Epithelial cell of prostate (primary cell): Measurements from ENCODE around the gene COPS2.
"Not testable (repeated sequence)": the region's sequence is repeated elsewhere in the genome, so short reads cannot be mapped to it uniquely, and the experiment has no call there.

Experiments
- DNase-seq: peaks from one replicate; pipeline ENCODE4 v3.0.0-alpha.2; 2011; ENCODE audit warnings: low read depth, low spot score
- H3K27ac ChIP-seq: fragments of 450-650 bp; 2 replicates; pipeline ENCODE4 v1.5.1; 2017; ENCODE audit warnings: mild to moderate bottlenecking

Gene COPS2

DNA sequence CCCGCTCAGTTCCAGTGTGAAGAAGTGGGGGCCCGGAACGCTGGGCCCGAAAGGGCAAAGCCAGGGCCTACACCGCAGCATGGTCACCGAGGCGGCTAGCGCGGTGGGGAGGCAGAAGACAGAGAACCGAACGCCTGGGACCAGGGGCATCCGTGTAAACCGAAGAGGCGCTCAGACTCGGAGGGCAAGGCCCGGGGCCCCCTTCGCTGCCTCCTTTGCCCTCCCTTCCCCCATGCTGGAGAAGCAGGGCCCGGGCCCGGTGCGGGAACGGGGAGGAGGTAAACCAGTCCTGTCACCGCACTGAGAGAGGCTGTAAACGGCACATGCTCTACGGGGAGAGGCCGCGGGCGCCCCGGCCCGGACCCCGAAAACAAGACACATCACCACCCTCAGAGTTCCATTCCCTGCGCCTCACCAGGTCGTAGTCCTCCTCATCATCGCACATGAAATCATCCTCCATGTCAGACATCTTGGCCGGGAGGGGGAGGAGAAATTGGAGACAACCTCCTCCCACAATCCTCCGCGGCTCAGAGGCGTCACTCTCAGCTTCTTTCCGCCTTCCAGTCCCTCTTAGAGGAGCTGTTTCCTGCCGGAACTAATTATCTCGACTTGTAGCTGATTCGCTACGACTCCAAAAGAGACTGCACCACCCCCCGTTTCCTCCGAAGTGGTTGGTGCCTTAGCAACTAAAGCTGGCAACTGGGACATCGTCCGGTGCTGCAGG is at the start of gene COPS2:
COPS2 (minus strand) TSS at position 490 of the 724 bp plus-strand sequence; CDS start at position 469, 21 bp downstream.
- peak within 1 kb of the TSS; percentile 63 for H3K27ac ChIP-seq
- DNase-seq = peak; percentile 93

DNA sequence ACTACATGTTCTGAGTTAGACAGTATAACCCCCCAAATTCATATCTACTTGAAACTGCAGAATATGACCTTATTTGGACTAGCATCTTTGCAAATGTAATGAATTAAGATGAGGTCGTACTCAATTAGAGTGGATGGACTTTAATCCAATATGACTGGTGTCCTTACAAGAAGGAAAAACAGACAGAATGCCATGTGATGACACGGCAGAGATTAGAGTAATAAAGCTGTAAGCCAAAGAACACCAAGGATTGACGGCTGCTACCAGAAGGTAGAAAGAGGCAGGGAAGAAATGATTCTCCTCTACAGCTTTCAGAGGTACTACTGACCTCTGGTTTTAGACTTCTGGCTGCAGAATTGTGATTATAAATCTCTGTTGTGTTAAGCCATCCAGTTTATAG is 44.9 kb upstream of the COPS2 start:
- H3K27ac ChIP-seq = no peak overlapping the region
- no peak for DNase-seq

DNA sequence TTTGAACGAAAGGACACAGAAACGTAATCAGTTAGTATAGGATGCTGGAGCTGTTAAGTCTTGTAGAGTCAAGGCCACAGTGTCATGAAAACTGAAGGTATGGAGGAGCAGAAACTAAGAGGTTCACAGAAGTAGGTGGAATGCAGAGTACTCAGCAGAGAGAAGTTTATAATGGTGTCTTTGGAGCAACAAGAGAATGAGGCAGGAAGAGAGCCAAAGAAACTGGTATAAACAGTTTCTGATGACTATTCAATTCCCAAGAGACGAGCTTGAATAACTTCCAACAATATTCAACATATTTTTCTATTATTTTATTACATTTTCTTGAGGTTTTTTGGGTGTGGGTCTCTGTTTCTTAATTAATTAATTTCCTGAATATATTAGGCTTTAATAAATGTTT is 44.3 kb upstream of the COPS2 start:
- DNase-seq = no peak
- no peak overlapping the region for H3K27ac ChIP-seq

DNA sequence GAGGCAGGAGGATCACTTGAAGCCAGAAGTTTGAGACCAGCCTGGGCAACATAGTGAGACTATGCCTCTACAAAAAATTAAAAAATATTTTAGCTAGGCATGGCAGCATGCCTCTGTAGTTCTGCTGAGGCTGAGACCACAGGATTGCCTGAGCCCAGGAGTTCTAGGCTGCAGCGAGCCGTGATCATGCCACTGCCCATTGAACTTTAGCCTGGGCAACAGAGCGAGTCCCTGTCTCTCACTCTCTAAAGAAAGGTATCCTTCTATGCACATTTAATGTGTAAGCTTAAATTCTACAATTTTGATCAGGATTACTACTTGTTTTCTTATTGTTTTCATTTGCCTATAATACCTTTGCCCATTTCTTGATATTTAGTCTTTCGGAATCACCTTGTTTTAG is 41.5 kb upstream of the COPS2 start:
- H3K27ac ChIP-seq = no peak overlapping the region
- DNase-seq = no peak

DNA sequence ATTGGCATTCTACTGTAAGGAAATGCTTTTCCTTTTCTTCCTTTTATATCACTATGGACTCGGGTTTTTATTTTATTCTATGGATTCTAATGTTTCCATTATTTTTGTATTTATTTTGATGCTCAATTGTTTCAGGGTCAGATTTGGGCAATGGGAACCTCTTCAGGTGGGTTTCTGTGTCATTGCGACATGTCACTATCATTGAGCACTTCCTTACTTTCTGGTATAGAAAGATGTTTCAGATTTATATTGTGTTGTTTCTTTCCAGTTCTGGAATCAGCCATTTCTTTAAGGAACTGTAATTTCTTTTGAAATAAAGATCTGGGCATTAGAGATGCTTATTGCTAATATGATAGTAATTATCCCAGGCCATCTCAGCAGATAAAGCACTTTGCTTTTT is 36.5 kb upstream of the COPS2 start:
- no peak for DNase-seq
- H3K27ac ChIP-seq = no peak overlapping the region

DNA sequence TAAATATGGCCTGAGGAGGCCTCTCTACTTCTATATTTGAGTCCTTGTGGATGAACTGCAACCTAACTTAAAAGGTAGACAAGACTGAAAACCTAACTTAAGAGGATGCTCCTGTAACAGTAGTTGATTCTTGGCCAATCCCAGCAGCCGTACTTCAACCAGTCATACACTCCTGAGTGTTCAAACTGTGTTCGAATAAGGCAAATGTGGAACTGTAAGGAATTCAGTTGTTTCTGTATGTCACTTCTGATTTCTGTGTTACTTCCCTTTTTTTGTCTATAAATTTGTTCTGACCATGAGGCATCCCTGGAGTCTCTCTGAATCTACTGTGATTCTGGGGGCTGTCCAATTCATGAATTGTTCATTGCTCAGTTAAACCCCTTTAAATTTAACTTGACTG is 35.2 kb upstream of the COPS2 start:
- no peak overlapping the region for H3K27ac ChIP-seq
- DNase-seq = no peak

DNA sequence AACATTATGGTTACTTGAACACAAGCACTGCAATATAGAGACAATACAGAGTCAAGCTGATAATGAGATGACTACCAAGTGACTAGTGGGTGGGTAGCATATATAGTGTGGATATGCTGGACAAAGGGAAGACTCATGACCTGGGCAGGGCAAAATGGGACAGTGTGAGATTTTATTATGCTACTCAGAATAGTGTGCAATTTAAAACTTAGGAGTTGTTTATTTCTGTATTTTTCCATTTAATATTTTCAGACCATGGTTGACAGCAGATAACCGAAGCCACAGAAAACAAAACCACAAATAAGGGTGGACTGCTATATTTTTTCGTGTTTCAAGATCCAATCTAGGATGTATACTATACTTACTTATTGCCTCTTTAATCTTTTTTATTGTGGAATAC is 34.2 kb upstream of the COPS2 start:
- no peak overlapping the region for H3K27ac ChIP-seq
- no peak for DNase-seq

DNA sequence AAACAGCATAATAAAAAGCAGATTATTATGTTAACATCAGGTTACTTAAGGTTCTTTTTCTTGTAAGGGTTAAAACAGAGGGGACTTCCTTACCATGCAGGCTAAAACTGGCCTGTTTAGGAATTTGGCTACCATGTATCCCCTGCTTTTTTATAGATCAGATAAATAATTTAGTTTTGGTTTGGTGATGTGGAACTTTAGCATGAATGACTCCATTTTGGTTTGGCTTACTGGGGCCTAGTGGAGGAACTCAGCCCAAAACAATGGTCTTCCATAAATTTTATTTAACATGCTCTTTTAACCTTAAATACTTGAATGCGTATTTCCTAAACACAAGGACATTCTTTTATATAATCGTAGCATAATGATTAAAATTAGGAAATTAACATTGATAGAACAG is 33.5 kb upstream of the COPS2 start:
- DNase-seq = no peak
- H3K27ac ChIP-seq = no peak overlapping the region

DNA sequence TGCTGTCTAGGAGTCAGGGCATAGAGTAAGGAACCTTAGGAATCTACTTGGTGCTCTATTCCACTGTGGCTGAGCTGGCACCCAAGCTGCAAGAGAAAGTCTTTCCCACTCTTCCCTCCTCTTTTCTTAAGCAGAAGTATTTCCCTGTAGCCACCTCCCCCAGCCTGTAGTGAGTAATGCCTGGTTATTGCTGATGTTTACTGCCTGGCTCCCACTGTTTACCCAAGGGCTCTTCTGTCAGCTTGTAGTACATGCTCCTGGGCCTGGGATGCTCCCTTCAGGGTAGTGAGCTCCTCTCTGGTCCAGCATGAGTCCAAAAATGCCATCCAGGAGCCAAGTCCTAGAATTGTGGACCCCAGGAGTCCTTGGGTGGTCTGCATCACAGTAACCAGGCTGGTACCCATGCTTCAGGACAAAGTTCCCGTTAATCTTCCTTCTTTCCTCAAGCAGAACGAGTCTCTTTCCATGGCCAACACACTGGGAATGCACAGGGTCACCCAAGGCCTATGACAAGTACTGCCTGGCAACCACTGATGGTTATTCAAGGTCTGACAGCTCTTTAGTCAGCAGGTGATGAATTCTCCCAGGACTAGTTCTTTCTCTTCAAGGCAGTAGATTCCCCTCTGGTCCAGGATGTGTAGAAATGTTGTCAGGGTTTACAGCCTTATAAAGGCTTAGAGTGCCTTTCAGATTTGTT is 32.3 kb upstream of the COPS2 start:
- DNase-seq = peak; percentile 10
- no peak overlapping the region for H3K27ac ChIP-seq

DNA sequence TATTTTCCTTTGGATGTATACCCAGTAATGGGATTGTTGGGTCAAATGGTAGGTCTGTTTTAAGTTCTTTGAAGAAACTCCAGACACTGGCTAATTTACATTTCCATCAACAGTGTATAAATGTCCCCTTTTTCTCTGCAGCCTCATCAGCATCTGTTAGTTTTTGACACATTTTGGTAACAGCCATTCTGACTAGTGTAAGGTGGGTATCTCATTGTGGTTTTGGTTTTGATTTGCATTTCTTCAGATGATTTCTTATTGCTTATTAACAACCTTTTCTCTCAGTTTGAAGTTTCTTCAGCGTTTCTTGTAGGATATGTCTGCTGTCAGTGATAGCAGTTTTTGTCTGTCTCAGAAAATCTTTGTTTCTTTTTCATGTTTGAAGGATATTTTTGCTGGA is 30.1 kb upstream of the COPS2 start:
- no peak for DNase-seq
- H3K27ac ChIP-seq = no peak overlapping the region

DNA sequence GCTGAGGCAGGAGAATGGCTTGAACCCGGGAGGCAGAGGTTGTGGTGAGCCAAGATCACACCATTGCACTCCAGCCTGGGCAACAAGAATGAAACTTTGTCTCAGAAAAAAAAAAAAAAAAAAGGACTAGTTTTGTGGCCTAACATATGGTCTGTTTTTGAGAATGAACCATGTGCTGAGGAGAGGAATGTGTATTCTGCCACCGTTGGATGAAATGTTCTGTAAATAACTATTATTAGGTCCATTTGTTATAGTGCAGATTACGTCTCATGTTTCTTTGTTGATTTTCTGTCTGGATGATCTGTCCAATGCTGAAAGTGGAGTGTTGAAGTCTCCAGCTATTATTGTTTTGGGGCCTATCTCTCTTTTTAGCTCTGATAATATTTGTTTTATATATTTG is 28.3 kb upstream of the COPS2 start:
- DNase-seq, H3K27ac ChIP-seq: not testable (repeated sequence)

DNA sequence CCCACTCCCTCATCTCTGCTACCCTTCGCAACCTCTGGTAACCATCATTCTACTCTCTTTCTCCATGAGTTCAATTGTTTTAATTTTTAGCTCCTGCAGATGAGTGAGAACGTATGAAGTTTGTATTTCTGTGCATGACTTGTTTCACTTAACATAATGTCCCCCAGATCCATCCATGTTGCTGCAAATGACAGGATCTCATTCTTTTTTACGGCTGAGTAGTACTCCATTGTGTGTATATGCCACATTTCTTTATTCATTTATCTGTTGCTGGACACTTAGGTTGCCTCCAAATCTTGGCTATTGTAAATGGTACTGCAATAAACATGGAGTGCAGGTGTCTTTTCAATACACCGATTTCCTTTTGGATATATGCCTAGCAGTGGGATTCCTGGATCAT is 26.7 kb upstream of the COPS2 start:
- no peak overlapping the region for H3K27ac ChIP-seq
- DNase-seq = no peak

DNA sequence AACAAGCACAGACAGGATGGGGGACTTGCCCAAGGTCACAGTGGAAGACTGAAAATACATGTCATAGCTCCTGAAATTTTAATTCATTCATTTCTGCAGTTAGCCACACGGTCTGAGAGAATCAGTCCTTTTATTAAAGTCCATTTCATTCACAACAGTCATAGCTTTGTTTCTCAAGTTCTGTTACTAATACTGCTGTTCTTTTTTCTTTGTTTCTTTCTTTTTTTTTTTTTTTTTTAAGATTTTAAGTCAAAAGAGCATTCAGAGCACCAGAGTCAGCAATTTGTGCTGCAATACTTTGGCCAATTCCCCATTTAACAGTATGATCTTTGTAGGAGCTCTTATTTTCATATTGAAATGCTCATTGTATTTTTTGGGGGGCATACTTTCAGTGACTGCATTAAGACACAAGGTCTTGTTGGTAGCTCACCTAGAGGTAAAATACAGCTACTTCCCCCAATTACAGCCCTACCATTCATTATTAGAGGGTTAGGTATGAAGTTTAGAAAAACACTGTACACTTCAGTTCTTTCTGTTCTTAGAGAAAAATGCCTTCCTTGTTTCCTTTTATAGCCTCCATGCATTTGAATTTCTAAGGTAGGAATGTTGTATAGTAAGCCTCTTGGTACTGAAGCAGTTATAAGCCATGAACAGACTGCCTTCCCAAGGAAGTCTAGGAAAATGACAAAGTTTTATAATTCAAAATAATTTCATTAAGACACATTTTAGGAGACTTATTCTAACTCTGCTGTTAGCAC is 24.2 kb upstream of the COPS2 start:
- H3K27ac ChIP-seq = no peak overlapping the region

DNA sequence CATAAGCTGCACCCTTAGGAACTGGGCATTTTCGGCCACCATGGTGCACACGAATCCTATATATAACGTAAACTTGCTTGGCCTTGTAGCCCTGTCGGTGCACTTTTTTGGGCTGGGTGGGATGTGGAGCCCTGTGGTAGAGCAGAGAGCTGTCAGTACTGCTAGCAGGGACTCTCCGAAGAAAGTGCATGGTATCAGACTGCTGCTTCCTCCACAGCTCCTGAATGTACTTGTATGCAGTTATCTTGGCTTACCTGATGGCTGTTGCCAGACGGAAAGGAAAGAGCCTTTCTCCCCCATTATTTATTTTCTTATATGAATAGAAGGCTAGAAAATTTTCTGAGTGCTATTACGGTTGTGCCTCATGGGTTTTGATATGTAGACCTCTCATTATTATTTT is 23.1 kb upstream of the COPS2 start:
- H3K27ac ChIP-seq = no peak overlapping the region
- DNase-seq = no peak

More for the DNA sequence above, 24.2 kb upstream of the COPS2 start:
- no peak for DNase-seq

DNA sequence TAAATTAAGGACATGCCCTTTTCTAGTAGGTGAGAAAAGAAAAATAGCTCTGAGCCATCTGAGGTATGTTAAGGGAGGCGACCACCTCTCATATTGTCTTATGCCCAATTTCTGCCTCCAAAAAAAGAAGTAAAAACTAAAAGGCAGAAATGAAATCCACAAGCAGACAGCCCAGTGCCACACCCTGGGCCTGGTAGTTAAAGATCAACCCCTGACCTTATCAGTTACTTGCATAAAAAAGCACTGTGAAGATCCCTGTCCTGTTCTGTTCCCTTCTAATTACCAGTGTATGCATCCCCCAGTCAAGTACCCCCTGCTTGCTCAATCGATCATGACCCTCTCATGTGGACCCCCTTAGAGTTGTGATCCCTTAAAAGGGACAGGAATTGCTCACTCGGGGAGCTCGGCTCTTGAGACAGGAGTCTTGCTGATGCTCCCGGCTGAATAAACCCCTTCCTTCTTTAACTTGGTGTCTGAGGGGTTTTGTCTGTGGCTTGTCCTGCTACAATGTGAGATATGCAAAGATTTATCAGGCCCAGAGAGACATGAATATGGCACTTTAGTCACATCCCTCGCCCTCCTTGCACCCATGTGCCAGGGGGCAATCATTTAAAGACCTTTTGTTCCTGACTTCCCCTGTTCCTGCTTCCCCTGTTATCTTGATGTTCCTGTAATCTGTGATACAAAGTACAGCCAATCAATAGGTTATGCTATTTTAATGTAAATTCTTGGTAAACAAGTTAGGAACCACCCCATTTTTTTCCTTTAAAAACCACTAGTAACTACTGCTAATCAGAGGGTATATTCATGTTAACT is 20.4 kb upstream of the COPS2 start:
- not testable (repeated sequence) for H3K27ac ChIP-seq, DNase-seq

DNA sequence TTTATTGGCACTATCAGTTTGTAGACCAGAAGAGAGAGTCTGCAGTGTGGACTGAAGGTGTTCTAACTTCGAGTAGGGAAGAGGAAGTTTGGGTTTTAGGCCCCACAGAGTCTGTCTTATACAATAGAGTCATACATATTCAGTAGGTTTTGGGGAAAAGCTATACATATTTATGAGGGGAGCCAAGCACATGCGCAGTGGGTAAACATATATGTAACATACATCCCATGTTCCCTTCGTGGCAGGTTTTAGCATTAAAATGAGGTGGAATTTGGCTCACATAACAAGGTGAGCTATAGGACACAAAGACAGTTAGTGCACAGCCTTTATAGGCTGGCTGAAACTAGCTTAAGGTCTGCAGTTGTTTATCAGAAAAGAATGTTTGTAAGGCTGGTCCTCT is 19.5 kb upstream of the COPS2 start:
- no peak for DNase-seq
- H3K27ac ChIP-seq = no peak overlapping the region

DNA sequence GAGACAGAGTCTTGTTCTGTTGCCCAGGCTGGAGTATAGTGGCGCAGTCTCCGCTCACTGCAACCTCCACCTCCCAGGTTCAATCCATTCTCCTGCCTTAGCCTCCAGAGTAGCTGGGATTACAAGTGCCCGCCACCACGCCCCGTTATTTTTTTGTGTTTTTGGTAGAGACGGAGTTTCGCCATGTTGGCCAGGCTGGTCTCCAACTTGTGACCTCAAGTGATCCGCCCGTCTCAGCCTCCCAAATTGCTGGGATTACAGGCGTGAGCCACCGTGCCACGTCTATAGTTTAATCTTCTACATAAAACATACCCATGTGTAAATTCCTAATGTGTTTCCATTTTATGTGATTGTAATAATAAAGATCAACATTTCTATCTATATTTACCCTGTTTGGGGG is 16.4 kb upstream of the COPS2 start:
- no peak overlapping the region for H3K27ac ChIP-seq
- no peak for DNase-seq

DNA sequence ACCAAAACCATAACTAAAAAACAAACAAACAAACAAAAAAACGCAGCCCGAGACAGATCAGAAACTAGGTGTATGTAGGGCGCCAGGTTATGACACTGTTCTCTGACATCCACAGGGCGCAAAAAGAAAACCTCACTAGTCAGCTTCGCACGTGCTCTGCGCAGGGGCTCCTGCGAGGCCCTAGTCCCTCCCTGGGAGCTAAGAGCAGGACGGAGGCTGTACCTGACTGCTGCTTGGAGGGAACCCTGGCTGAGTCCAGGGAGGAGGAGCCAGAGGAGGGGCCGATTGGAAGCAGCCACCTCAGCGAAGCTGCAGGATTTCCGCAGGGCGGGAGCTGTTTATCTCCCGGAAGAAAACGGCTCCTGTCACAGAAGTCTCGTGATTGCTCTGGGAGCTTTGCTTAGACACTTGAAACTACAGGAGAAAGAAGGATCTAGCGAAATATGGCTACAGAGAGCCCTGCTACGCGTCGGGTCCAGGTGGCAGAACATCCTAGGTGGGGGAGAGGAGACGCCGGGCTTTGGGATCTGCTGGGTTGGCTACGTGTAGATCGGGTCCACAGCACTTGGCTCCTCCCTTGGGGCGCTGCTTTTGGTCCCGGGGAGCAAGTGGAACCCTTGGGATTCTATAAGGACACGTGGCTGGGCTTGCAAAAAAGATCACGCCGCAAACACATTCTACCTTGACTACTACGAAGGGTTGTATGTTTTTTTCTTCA is 14.6 kb upstream of the COPS2 start, which contains the start of gene GALK2:
GALK2 (plus strand) TSS at position 368 of the 718 bp plus-strand sequence; CDS start at position 444, 76 bp downstream.
- peak within 1 kb of the TSS; percentile 71 for H3K27ac ChIP-seq
- DNase-seq = peak; percentile 40

DNA sequence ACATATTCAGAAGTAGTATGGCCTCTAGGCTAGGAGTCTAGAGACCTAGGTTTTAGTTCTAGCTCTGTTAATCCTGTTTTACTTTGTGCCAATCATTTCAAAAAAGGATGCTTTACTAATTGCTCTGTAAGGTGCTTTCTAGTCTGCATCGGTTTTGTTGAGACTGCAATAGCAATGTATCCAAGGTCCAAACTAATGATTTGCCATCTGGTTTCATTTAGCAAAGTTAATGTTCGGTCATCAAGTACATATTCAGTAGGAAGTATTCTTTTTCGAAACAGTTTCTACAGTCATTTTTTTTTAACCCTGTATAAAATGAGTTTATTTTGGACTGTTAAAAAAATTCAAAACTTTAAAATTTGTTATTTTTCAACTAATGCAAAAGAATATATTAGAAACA is 12.6 kb upstream of the COPS2 start:
- no peak overlapping the region for H3K27ac ChIP-seq

DNA sequence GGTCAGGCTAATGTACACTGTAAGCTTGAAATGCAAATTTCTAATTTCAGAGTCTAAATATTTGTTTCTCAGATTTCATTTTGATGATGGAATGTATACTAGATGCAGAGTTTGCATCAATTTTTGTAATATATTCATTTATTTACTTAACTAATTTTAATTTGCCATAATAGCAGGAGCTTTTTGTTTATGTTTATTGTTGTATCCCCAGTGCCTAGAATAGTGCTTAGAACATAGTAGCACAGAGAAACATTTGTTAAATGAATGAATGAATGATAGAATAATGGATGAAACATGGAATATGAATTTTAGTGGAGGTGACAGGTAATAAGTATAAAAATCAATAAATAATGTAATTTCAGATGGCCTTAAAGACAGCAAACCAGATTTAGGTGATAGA is 9.5 kb upstream of the COPS2 start:
- no peak for DNase-seq
- no peak overlapping the region for H3K27ac ChIP-seq

More for the DNA sequence above, 12.6 kb upstream of the COPS2 start:
- no peak for DNase-seq
